HCT116 (cell line): ENCODE results near the gene ACTG1.

ENCODE experiments used
- CTCF ChIP-seq, 3 experiments: fragments of 200-600 bp in 1 of 3; sonication (generic) in 1 of 3; IDR thresholded peaks in 2 of 3; conservative IDR thresholded peaks in 1 of 3; 2 replicates each; pipeline ENCODE4 v1.5.1; 2012 to 2017; ENCODE audit warnings: low read depth in 2 of 3, low read length in 2 of 3, antibody characterized with exemption in 1 of 3, borderline replicate concordance in 1 of 3, control low read depth in 1 of 3, mild to moderate bottlenecking in 1 of 3, mixed read lengths in 1 of 3, mixed run types in 1 of 3, moderate library complexity in 1 of 3; ENCODE audit not compliant: insufficient read depth in 1 of 3
- YY1 ChIP-seq: IDR thresholded peaks from 2 replicates; pipeline ENCODE4 v1.6.1; 2011; ENCODE audit warnings: low read length, low read depth, moderate library complexity, mild to moderate bottlenecking; ENCODE audit not compliant: insufficient replicate concordance; ENCODE audit errors: extremely low read depth

GRCh38 chr17:81479175-81480071, 33.2 kb downstream of the ACTG1 start:
- no peak for TF ChIP-seq YY1
- no peak for TF ChIP-seq CTCF (IDR thresholded peaks at IDR 0.05 in 2 of 3, conservative IDR thresholded peaks at IDR 0.05 in 1 of 3; ENCODE audit: borderline replicate concordance in 1 of 3, insufficient read depth in 1 of 3, low read depth in 2 of 3, low read length in 2 of 3)
